A673 (cell line): Measurements from ENCODE around the gene SCGB1A1.
"Not testable (repeated sequence)": the region's sequence is repeated elsewhere in the genome, so short reads cannot be mapped to it uniquely, and the experiment has no call there.

Experiments used
- EZH2 ChIP-seq: fragments of 200-600 bp; sonication (generic); IDR thresholded peaks from 2 replicates; pipeline ENCODE4 v1.6.1; 2017; ENCODE audit warnings: borderline replicate concordance, low read depth, mild to moderate bottlenecking, mixed read lengths, antibody characterized with exemption, low read length; ENCODE audit not compliant: poor library complexity, severe bottlenecking
- TF ChIP-seq, protein P1 (sequence below): fragments of 300-800, 200-600 bp; sonication (generic); conservative IDR thresholded peaks from 2 replicates; pipeline ENCODE4 v1.5.1; 2017; ENCODE audit warnings: low read depth, mild to moderate bottlenecking, antibody characterized with exemption, low read length, moderate library complexity, mixed read lengths

DNA sequence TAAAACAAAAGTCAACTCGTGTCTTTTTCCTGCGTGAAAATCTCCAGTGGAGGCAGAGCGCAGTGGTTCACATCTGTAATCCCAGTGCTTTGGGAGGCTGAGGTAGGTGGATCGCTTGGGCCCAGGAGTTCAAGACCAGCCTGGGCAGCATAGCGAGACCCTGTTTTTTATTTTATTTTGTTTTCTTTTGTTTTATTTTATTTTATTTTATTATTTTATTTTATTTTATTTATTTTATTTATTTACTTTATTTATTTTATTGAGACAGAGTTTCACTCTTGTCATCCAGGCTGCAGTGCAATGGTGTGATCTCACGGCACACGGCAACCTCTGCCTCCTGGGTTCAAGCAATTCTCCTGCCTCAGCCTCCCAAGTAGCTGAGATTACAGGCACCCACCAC lies 31.1 kb downstream of the SCGB1A1 start:
- TF ChIP-seq, protein P1, sequence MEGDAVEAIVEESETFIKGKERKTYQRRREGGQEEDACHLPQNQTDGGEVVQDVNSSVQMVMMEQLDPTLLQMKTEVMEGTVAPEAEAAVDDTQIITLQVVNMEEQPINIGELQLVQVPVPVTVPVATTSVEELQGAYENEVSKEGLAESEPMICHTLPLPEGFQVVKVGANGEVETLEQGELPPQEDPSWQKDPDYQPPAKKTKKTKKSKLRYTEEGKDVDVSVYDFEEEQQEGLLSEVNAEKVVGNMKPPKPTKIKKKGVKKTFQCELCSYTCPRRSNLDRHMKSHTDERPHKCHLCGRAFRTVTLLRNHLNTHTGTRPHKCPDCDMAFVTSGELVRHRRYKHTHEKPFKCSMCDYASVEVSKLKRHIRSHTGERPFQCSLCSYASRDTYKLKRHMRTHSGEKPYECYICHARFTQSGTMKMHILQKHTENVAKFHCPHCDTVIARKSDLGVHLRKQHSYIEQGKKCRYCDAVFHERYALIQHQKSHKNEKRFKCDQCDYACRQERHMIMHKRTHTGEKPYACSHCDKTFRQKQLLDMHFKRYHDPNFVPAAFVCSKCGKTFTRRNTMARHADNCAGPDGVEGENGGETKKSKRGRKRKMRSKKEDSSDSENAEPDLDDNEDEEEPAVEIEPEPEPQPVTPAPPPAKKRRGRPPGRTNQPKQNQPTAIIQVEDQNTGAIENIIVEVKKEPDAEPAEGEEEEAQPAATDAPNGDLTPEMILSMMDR = not testable (repeated sequence)
- TF ChIP-seq EZH2 = not testable (repeated sequence)
